A673 (cell line): ENCODE data around the gene GJA5. TPM values are rescaled to one million over a fixed set of nuclear protein-coding genes. Genes with fewer than 3 reads are reported as not detected.

Experiments
- BruUV-seq: library from RNA; stranded (reverse); fragments of 400-500 nt; replicated peaks from 2 replicates; lab custom pipeline; 2021; lab: Mats Ljungman, UMichigan
- CTCF ChIA-PET: fragments of 300-600 bp; sonication (Branson Sonifier 250); formaldehyde crosslinking; loops from one replicate; lab custom pipeline; 2022; ENCODE audit warnings: antibody characterized with exemption; lab: Charles Lee
- POLR2A ChIA-PET: fragments of 300-600 bp; sonication (Branson Sonifier 250); formaldehyde crosslinking; loops from one replicate; lab custom pipeline; 2022; ENCODE audit warnings: antibody characterized with exemption; ENCODE audit not compliant: low non-redundant PET; lab: Charles Lee
- DNase-seq: peaks from one replicate; pipeline ENCODE4 v3.0.0-alpha.2; 2015; ENCODE audit warnings: low spot score
- H3K27ac ChIP-seq: fragments of 200-600 bp; sonication (generic); 2 replicates; pipeline ENCODE4 v1.5.1; 2016; ENCODE audit warnings: mixed run types, low read depth, mild to moderate bottlenecking, mixed read lengths, antibody characterized with exemption, low read length; ENCODE audit not compliant: poor library complexity, severe bottlenecking
- H3K27me3 ChIP-seq: fragments of 200-600 bp; sonication (generic); replicated peaks from 2 replicates; pipeline ENCODE4 v1.6.1; 2017; ENCODE audit warnings: mixed run types, low read depth, mild to moderate bottlenecking, mixed read lengths, antibody characterized with exemption, low read length; ENCODE audit not compliant: insufficient read depth, poor library complexity
- H3K36me3 ChIP-seq: fragments of 200-600 bp; sonication (generic); 2 replicates; pipeline ENCODE4 v1.6.1; 2016; ENCODE audit warnings: mixed run types, mild to moderate bottlenecking, mixed read lengths, antibody characterized with exemption, low read length; ENCODE audit not compliant: insufficient read depth, poor library complexity, severe bottlenecking
- H3K4me1 ChIP-seq: fragments of 200-600 bp; sonication (generic); 2 replicates; pipeline ENCODE4 v1.6.1; 2017; ENCODE audit warnings: mixed run types, mild to moderate bottlenecking, mixed read lengths, antibody characterized with exemption, low read length; ENCODE audit not compliant: insufficient read depth, poor library complexity, severe bottlenecking
- H3K4me3 ChIP-seq: fragments of 200-600 bp; sonication (generic); 2 replicates; pipeline ENCODE4 v1.5.1; 2016; ENCODE audit warnings: low read depth, mixed run types, mild to moderate bottlenecking, mixed read lengths, low read length; ENCODE audit not compliant: poor library complexity, severe bottlenecking
- H3K9me3 ChIP-seq: fragments of 200-600 bp; sonication (generic); 2 replicates; pipeline ENCODE4 v1.6.1; 2016; ENCODE audit warnings: mixed run types, low read depth, mild to moderate bottlenecking, mixed read lengths, antibody characterized with exemption, low read length; ENCODE audit not compliant: poor library complexity, severe bottlenecking
- EZH2 ChIP-seq: fragments of 200-600 bp; sonication (generic); IDR thresholded peaks from 2 replicates; pipeline ENCODE4 v1.6.1; 2017; ENCODE audit warnings: borderline replicate concordance, low read depth, mild to moderate bottlenecking, mixed read lengths, antibody characterized with exemption, low read length; ENCODE audit not compliant: poor library complexity, severe bottlenecking
- intact Hi-C: fragments of 100-400 bp; cut with micrococcal nuclease; formaldehyde crosslinking; loops from one replicate; pipeline ENCODE4 v1.10.0; 2022; ENCODE audit not compliant: unreplicated experiment
- total RNA-seq: library from RNA; stranded (reverse); gene quantifications from 2 replicates; pipeline ENCODE4 v1.2.3, GENCODE V29; 2021
- TF ChIP-seq, protein P1 (sequence below): fragments of 300-800, 200-600 bp; sonication (generic); conservative IDR thresholded peaks from 2 replicates; pipeline ENCODE4 v1.5.1; 2017; ENCODE audit warnings: low read depth, mild to moderate bottlenecking, antibody characterized with exemption, low read length, moderate library complexity, mixed read lengths

The GJA5 gene
- total RNA-seq, 1 experiment from 2014 or later, result not detected

DNA sequence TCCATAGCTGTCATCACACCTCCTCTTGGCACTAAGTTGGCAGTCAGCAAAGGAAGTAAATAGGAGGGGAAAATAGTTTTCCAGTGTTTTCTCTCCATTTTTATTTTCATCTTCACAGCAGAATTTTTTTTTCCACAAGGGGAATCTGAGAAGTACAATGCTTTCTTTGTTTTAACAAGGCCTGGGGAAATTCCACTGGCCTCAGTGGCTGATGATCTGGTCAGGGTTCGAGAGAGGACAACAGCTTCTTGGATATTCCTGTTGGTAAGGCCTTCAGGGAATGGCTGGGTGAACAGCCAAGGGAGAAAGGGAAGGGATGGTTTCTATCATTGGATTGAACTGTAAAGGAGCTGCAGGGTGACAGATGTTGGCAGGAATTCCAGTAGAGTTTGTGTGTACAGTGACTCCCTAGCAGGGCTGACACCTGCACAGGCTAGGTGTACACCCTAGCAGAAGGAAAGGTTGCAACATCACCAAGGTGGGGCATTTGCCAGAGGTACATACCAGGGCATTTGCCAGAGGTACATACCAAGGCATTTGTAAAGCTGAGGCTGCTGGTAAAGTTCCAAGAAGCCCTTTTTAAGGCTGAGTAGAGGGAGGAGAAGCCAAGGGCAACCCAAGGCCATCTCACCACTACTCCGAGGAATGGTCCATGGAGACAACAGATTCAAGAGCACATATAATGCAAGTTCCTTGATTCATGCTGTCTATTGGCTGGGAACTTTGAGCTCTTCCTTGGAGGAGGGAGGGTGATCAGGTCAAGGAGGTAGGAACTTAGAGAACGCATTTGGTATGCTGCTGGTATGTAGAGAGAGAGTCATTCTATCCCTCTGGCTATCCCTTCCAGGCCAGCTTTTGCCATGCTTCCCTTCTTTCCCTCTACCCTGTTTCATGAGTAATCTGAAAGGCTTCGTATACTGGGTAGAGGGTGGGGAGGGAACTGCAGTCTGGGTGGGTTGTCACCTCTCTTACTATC is 3.1 kb downstream of the GJA5 start:
- CTCF ChIA-PET, result interaction anchor here (0.5 kb wide), 1 partner anchor 60 kb away, joined by 7 read pairs; no protein-coding TSS in a partner anchor
- intact Hi-C loops, result no loop called here

DNA sequence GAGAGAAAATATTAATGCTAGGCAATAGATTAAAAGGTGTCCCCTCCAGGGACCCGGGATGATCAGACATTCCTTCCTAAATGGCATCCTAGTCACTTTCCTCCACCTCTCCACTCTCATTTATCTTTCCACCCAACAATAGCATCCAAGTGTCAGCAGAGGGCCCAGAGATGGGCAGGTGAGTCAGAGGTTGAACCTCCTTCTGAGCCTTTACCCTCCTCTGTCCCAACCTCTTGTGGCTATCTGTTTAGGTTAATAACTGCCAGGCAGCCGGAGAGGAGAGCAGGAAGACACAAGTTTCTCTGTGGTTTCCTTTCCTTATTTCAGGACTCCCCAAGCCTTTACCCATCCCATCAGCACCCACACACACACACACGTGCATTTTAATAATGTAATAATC is 4.1 kb downstream of the GJA5 start:
- ChIA-PET POLR2A (no interaction called here), CTCF (no interaction called here)
- Histone ChIP-seq H3K4me1 (no peaks in the 10 kb centered on the region), H3K36me3 (no peaks in the 10 kb centered on the region), H3K9me3 (no peaks in the 10 kb centered on the region), H3K27me3 (no peaks in the 10 kb centered on the region), H3K4me3 (no peak overlapping the region), H3K27ac (no peak overlapping the region)
- no TSS peak for BruUV-seq
- intact Hi-C loops, result no loop called here
- TF ChIP-seq, protein P1, sequence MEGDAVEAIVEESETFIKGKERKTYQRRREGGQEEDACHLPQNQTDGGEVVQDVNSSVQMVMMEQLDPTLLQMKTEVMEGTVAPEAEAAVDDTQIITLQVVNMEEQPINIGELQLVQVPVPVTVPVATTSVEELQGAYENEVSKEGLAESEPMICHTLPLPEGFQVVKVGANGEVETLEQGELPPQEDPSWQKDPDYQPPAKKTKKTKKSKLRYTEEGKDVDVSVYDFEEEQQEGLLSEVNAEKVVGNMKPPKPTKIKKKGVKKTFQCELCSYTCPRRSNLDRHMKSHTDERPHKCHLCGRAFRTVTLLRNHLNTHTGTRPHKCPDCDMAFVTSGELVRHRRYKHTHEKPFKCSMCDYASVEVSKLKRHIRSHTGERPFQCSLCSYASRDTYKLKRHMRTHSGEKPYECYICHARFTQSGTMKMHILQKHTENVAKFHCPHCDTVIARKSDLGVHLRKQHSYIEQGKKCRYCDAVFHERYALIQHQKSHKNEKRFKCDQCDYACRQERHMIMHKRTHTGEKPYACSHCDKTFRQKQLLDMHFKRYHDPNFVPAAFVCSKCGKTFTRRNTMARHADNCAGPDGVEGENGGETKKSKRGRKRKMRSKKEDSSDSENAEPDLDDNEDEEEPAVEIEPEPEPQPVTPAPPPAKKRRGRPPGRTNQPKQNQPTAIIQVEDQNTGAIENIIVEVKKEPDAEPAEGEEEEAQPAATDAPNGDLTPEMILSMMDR, result no peak
- no peak for TF ChIP-seq EZH2
- DNase-seq, result no peak

More for the DNA sequence above, 3.1 kb downstream of the GJA5 start:
- H3K36me3 ChIP-seq, result no peaks in the 10 kb centered on the region
- TF ChIP-seq EZH2, result no peak
- TF ChIP-seq, protein P1, result no peak
- H3K4me1 ChIP-seq, result no peaks in the 10 kb centered on the region
- no TSS peak for BruUV-seq
- H3K27ac ChIP-seq, result no peak overlapping the region
- H3K4me3 ChIP-seq, result no peak overlapping the region
- POLR2A ChIA-PET, result no interaction called here
- no peak for DNase-seq
- no peaks in the 10 kb centered on the region for H3K9me3 ChIP-seq
- no peaks in the 10 kb centered on the region for H3K27me3 ChIP-seq

DNA sequence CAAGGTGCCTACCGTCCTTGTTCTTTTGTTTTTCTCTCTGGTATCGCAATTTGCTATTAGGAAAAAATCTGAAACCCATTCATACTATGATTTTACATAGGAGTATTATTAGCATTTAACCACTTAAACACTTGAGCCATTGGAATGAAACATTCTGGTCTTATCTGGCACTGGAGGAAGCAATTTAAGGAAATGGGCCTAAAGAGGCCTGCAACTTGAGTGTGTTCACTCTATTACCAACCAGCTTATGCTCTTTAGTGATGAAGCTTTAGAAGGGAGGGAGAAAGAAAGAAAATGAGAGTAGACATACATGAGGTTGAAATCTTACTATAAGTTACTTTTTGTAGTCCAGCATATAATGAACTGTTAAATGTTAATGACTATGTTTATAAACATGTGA is 5.7 kb downstream of the GJA5 start:
- no peak for TF ChIP-seq EZH2
- TF ChIP-seq, protein P1, result no peak
- POLR2A ChIA-PET, result no interaction called here
- intact Hi-C loops, result no loop called here

More for the DNA sequence above, 5.7 kb downstream of the GJA5 start:
- DNase-seq, result no peak
- Histone ChIP-seq H3K27me3 (no peaks in the 10 kb centered on the region), H3K36me3 (no peaks in the 10 kb centered on the region), H3K4me3 (no peak overlapping the region), H3K9me3 (no peaks in the 10 kb centered on the region), H3K27ac (no peak overlapping the region), H3K4me1 (no peaks in the 10 kb centered on the region)
- CTCF ChIA-PET, result interaction anchor here (0.7 kb wide), 1 partner anchor 133 kb away, joined by 5 read pairs; no protein-coding TSS in a partner anchor
- BruUV-seq, result no TSS peak
